Stomach smooth muscle (tissue), 2 donors: ENCODE data around the gene ARMC2.

Source experiments
- H3K27ac ChIP-seq: one replicate; pipeline ENCODE4 v1.7.0; 2013; ENCODE audit warnings: mild to moderate bottlenecking, low read length, inconsistent platforms
- H3K27me3 ChIP-seq, 2 donors: one replicate each; pipeline ENCODE4 v1.7.0; 2013; ENCODE audit warnings: low read length in 2 of 2; ENCODE audit not compliant: insufficient read depth in 2 of 2, control insufficient read depth in 1 of 2
- H3K36me3 ChIP-seq, 2 donors: one replicate each; pipeline ENCODE4 v1.7.0; 2013; ENCODE audit warnings: low read length in 2 of 2; ENCODE audit not compliant: control insufficient read depth in 2 of 2, insufficient read depth in 2 of 2
- H3K4me1 ChIP-seq: one replicate; pipeline ENCODE4 v1.7.0; 2013; ENCODE audit warnings: low read length; ENCODE audit not compliant: control insufficient read depth, insufficient read depth
- H3K4me3 ChIP-seq, 2 donors: one replicate each; pipeline ENCODE4 v1.7.0; 2013; ENCODE audit warnings: low read length in 2 of 2
- H3K9ac ChIP-seq, 2 donors: one replicate each; pipeline ENCODE4 v1.7.0; 2013; ENCODE audit warnings: low read length in 2 of 2, mild to moderate bottlenecking in 1 of 2
- H3K9me3 ChIP-seq, 2 donors: one replicate each; pipeline ENCODE4 v1.7.0; 2013; ENCODE audit warnings: low read length in 2 of 2; ENCODE audit not compliant: control insufficient read depth in 2 of 2
- donor health status: healthy.
- donor health status: Pancreatic carcinoma.

The ARMC2 gene

DNA sequence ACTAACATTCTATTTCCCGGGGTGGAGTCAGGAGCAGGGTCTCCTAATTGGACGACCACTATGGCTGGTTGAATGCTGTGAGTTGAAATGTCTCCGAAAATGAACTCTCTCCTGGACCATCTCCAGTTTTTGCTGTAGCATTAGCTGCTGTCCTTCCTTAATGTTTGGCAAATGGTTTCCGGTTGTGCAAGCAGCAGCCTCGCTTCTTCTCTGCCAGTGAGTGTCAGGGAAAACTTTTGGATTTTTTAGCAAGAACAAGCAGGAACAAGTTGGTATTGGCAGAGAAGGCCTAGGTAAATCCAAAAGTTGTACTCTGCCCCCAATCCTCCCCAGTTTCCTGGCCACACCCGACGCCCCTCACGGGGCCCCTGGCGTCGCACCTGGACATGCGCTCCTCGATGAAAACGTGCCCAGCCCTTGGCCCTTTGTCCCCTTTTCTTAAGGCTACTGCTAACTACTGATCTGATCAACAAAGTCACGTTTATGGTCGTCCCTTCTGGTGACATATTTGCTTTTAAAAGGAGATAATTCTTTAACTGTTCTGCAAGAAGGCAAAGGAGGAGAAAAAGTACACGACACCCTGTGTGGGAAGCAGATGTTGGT is 103.2 kb downstream of the ARMC2 start:
- peaks cover 43% of the 10 kb centered on the region for H3K4me1 ChIP-seq
- H3K36me3 ChIP-seq, result no peaks in the 10 kb centered on the region
- H3K27ac ChIP-seq, result peak overlapping the region; percentile 60
- H3K9ac ChIP-seq, result no peak overlapping the region
- no peaks in the 10 kb centered on the region for H3K27me3 ChIP-seq
- no peaks in the 10 kb centered on the region for H3K9me3 ChIP-seq
- H3K4me3 ChIP-seq, result no peak overlapping the region

DNA sequence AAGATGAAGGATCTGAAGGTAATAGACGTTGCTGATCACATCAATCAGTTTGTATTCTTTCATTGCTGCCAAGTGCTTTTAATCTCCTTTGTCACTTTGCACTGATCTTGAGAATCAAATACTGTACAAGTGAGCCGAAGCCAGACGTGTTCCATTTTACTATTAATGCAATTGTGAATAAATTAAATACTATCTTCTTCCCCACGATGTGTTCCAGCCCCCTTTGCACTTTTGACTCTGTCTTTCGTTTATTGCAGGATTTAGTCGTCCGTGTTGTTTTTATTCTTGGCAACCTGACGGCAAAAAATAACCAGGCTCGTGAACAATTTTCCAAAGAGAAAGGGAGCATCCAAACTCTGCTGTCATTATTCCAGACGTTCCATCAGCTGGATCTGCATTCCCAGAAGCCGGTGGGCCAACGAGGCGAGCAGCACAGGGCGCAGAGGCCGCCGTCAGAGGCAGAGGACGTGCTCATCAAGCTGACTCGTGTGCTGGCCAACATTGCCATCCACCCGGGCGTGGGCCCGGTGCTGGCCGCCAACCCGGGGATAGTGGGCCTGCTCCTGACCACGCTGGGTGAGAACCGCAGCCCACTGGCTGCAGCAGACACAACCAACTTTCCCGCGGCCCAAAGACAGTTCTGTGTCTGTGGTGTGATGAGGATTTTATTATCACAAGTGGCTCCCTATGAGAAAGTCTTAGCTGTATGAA is 104.7 kb downstream of the ARMC2 start:
- Histone ChIP-seq H3K36me3 (no peaks in the 10 kb centered on the region), H3K27ac (peak overlapping the region; percentile 38), H3K9me3 (no peaks in the 10 kb centered on the region), H3K27me3 (no peaks in the 10 kb centered on the region), H3K4me3 (peak overlapping the region; percentile 34 to 59), H3K9ac (peak overlapping the region; percentile 43 to 55), H3K4me1 (peaks cover 32% of the 10 kb centered on the region)

DNA sequence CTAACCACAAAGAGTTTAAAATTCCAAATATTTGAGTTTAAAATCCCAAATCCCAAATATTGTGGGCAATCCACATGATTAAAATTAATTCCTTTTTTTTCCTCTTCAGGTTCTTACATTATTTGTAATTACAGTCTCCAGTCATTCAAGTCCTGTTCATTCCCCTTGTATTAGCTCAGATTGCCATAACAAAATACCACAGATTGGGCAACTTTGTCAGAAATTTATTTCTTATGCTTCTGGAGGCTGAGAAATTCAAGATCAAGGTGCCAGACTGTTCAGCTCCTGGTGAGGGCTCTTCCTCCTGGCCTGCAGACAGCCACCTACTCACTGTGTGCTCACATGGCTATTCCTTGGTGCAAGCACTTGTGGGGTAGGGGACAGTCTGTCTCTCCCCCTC is 105.5 kb downstream of the ARMC2 start:
- Histone ChIP-seq H3K36me3 (no peaks in the 10 kb centered on the region), H3K27ac (no peak overlapping the region), H3K9ac (peak overlapping the region in 1 of 2 donors; percentile 55), H3K27me3 (no peaks in the 10 kb centered on the region), H3K4me3 (no peak overlapping the region), H3K9me3 (no peaks in the 10 kb centered on the region), H3K4me1 (peaks cover 28% of the 10 kb centered on the region)

DNA sequence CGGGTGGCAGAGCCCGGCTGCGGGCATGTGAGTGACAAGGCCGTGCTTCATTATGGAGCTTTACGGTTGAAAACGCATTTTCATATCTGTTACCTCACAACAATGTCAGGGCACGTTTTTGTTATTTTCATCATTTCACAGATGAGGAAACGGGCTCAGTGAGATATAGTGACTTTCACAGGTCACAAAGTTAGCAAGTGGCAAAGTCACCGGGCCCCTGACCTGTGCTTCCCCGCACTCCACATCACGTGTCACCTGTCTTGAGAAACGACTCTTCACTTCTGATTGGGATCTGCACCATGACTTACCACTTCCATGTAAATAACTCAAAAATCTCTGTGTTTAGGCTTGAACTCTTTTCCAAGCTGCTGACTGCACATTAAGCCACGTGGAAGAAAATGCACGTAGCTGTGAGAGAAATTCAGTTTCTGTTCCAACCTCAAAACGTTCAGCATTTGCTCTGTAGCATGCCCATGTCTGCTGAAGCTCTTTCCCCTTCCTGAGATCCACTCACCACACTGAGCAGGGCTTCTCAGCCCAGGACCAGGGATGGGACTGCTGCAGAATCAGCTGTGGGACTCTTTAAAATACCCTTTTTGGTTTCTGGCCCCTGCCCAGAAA is 107.2 kb downstream of the ARMC2 start:
- no peak overlapping the region for H3K27ac ChIP-seq
- no peak overlapping the region for H3K9ac ChIP-seq
- no peaks in the 10 kb centered on the region for H3K27me3 ChIP-seq
- peaks cover 25% of the 10 kb centered on the region for H3K4me1 ChIP-seq
- no peaks in the 10 kb centered on the region for H3K36me3 ChIP-seq
- H3K4me3 ChIP-seq, result no peak overlapping the region
- H3K9me3 ChIP-seq, result no peaks in the 10 kb centered on the region

DNA sequence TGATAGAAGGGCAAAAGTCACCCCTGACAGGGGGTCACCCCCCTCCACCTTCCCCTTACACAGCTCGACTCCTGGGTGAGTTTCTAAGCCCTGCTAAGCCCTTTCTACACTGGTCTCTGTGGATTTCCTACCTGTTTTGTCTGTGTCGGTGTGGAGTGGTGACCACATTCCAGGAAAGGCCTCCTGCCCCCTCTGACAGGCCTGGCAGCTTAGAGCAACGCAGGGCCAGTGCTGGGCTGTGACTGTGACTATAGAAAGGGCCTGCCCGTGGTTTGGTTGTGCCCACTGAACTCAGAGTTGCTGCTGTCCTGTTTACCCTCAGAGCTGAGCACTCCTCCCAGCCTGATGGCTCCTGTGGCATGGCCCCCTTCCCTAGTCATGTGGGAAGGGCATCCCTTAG is 109.0 kb downstream of the ARMC2 start:
- no peak overlapping the region for H3K9ac ChIP-seq
- H3K27ac ChIP-seq, result no peak overlapping the region
- no peaks in the 10 kb centered on the region for H3K9me3 ChIP-seq
- H3K36me3 ChIP-seq, result no peaks in the 10 kb centered on the region
- no peaks in the 10 kb centered on the region for H3K27me3 ChIP-seq
- H3K4me3 ChIP-seq, result no peak overlapping the region
- peaks cover 26% of the 10 kb centered on the region for H3K4me1 ChIP-seq

DNA sequence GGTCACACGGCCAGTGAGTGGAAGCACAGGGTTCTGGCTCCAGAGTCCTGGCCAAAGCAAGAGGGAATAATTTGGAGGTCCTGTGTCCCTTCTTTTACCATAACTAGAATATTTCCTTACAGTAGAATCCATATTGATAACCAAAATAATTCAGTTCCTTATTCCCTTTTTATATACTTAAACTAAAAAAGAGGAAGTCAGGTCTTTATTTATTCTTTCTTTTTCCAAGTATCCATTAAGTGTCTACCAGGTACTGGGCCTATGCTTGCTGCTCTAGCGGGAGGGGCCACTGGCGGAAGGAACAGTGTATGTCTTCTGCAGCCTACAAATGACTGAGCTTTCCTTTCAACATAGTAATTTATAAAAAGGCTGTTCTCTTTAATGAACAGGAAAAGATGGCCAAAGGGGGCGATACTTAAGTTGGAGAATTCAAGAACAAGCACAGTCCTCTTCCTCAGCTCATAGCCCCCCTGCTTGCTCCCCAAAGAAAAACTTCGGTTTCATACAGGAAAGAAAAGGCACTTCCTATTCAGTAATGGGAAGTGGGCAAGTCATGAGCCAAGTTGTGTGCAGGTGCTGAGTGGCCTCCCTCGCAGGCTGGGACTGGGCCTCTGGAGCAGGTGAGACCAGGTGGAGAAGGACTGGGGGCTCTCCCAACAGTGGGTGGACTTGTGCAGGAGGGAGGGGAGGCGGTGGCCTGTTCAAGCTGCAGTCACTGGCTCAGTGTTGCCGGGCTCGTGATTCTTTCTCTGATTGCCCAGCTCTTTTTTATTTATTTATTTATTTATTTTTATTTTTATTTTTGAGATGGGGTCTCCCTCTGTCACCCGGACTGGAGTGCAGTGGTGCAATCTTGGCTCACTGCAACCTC is 110.9 kb downstream of the ARMC2 start:
- Histone ChIP-seq H3K9ac (no peak overlapping the region), H3K27ac (peak overlapping the region; percentile 18), H3K4me3 (no peak overlapping the region), H3K4me1 (peaks cover 29% of the 10 kb centered on the region), H3K27me3 (no peaks in the 10 kb centered on the region), H3K9me3 (no peaks in the 10 kb centered on the region), H3K36me3 (no peaks in the 10 kb centered on the region)

DNA sequence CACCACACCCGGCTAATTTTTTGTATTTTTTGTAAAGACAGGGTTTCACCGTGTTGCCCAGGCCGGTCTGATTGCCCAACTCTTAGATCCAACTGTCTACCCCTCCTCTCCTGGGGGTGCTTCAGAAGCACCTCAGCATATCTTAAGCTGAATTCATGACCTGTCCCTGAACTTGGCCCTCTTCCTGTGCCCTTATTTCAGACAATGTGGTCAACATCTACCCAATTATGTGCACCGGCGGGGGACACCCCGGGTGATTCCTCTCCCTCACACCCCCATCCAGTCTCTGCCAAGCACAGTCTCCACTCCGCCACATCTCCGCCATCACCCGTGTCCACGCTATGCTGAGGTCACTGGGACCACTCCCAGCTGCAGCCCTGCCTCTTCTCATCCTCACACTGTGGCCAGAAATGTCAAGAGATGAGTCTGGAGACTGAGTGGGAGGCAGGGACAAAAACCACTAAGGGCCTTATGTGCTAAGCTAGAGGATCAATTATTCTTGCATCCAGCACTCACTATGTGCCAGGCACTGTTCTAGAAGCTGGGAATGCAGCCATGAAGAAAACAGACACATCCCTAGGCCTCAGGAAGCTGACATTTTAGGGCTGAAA is 111.9 kb downstream of the ARMC2 start:
- H3K4me3 ChIP-seq, result no peak overlapping the region
- peak overlapping the region; percentile 37 for H3K27ac ChIP-seq
- peaks cover 29% of the 10 kb centered on the region for H3K4me1 ChIP-seq
- no peaks in the 10 kb centered on the region for H3K27me3 ChIP-seq
- H3K9me3 ChIP-seq, result no peaks in the 10 kb centered on the region
- H3K36me3 ChIP-seq, result no peaks in the 10 kb centered on the region
- H3K9ac ChIP-seq, result no peak overlapping the region

DNA sequence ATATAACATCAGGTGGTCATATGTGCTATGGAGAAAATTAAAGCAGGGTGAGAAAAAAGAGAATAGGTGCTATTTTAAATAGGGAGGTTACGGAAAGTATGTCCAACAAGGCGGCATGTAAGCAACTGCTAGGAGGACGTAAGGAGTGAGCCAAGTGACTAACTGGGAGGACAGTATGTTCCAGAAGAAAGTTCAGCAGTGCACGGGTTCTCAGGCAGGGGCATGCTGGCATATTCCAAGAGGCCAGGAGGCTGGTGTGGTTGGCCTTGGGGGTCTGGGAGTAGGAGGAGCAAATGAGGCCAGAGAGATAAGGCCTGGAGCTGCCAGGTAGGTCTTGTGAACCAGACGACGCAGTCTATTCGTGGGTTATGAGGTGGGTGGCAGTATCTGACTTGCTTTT is 112.4 kb downstream of the ARMC2 start:
- Histone ChIP-seq H3K4me1 (peaks cover 29% of the 10 kb centered on the region), H3K9me3 (no peaks in the 10 kb centered on the region), H3K36me3 (no peaks in the 10 kb centered on the region), H3K9ac (no peak overlapping the region), H3K27ac (peak overlapping the region; percentile 37), H3K27me3 (no peaks in the 10 kb centered on the region), H3K4me3 (no peak overlapping the region)

DNA sequence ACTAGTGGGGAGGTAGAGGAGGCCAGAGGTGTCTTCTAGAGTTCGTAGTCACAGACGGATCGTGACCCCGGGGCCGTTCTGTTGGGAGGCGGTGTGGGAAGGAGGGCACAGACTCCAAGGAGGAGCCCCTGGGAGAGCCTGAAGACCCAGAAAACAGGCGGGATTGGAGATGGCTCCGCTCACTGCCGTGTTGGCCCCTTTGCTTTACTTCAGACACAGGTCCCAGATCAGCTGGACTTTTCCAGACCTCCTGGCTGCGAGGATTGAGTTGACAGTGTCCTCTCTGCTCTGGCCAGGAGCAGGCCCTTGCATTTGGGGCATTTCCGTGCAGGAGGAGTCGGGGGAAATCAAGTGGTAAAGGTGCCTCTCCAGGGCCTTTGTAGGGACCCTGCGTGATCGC is 112.9 kb downstream of the ARMC2 start:
- Histone ChIP-seq H3K9ac (no peak overlapping the region), H3K9me3 (no peaks in the 10 kb centered on the region), H3K36me3 (no peaks in the 10 kb centered on the region), H3K27me3 (no peaks in the 10 kb centered on the region), H3K27ac (peak overlapping the region; percentile 41), H3K4me3 (no peak overlapping the region), H3K4me1 (peaks cover 29% of the 10 kb centered on the region)

DNA sequence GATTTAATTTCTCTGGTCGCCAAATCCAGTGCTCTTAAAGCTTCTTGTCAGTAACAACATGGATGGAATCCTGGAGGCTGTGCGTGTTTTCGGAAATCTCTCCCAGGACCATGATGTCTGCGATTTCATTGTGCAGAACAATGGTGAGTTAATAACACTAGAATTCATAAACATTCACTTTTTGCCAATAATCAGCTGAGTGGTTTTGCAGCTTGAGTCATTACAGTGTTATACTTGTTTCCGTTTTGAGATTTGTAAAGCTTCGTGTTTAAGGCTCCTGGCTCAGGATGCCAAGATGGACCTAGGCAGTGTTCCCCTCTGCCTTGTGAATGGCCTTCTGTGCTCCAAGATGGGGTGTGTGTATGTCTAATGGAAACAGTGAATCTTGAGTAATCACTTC is 113.8 kb downstream of the ARMC2 start:
- Histone ChIP-seq H3K4me1 (peaks cover 30% of the 10 kb centered on the region), H3K9ac (peak overlapping the region in 1 of 2 donors; percentile 13), H3K4me3 (peak overlapping the region in 1 of 2 donors; percentile 24), H3K27me3 (no peaks in the 10 kb centered on the region), H3K27ac (no peak overlapping the region), H3K9me3 (no peaks in the 10 kb centered on the region), H3K36me3 (no peaks in the 10 kb centered on the region)
